Effector memory CD4-positive, alpha-beta T cell (primary cell): ENCODE results near the gene GRM8.

ENCODE experiments used
- DNase-seq, 3 donors: peaks; one replicate each; pipeline ENCODE4 v3.0.0-alpha.2; 2020
- H3K27ac ChIP-seq: 2 replicates; pipeline ENCODE4 v1.7.0; 2013; ENCODE audit warnings: mild to moderate bottlenecking, low read length, moderate library complexity; ENCODE audit not compliant: insufficient read depth, poor library complexity, severe bottlenecking
- H3K27me3 ChIP-seq: replicated peaks from 2 replicates; pipeline ENCODE4 v1.7.0; 2013; ENCODE audit warnings: mild to moderate bottlenecking, low read length; ENCODE audit not compliant: insufficient read depth, control insufficient read depth, poor library complexity, severe bottlenecking
- H3K36me3 ChIP-seq: 2 replicates; pipeline ENCODE4 v1.7.0; 2013; ENCODE audit warnings: mild to moderate bottlenecking, low read length, moderate library complexity; ENCODE audit not compliant: control insufficient read depth, insufficient read depth
- H3K4me1 ChIP-seq: 2 replicates; pipeline ENCODE4 v1.7.0; 2013; ENCODE audit warnings: low read length, mild to moderate bottlenecking; ENCODE audit not compliant: control insufficient read depth, insufficient read depth, poor library complexity, severe bottlenecking
- H3K4me3 ChIP-seq: 2 replicates; pipeline ENCODE4 v1.7.0; 2013; ENCODE audit warnings: low read length, low read depth, mild to moderate bottlenecking; ENCODE audit not compliant: insufficient read depth, poor library complexity, severe bottlenecking
- H3K9me3 ChIP-seq: 2 replicates; pipeline ENCODE4 v1.7.0; 2013; ENCODE audit warnings: mild to moderate bottlenecking, low read length, moderate library complexity; ENCODE audit not compliant: control insufficient read depth

The GRM8 gene

DNA sequence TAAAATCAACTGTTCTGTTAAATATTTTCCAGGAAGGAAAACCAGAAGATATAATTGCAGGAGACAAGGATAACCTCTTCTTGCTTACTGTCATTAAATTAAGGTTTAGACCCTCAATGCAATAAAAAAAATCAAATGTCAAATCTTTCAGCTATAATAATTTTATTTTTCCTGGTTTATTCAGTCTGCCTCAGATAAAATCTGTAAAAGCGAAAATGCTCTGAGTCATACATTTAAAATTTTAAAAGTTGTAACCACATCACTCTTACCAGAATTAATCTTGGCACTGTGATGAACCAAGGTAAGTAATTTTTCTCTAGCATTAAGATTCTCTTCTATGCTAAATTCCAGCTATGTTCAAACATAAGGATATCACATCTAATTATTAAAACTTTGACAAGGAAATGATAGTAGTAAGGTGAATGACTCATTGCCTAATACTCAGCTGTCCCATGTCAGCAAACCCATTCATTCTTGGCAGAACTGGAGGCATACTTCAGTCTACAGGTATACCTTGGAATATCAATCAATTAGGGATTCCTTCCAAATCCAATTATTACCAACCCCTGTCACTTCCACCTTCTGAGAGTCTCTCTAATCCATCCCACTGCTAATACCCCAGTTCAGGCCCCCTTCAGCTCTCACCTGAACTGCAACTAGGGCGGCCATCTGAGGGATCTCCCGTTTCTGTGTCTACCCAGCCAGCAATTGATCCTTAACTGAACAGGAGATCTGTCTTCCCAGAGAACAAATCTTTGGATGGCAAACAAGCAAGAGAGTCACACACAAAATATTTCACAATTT is 434.1 kb downstream of the GRM8 start:
- Histone ChIP-seq H3K27ac (no peak overlapping the region), H3K27me3 (no peaks in the 10 kb centered on the region), H3K36me3 (no peaks in the 10 kb centered on the region), H3K9me3 (no peaks in the 10 kb centered on the region), H3K4me1 (no peaks in the 10 kb centered on the region), H3K4me3 (no peak overlapping the region)
- DNase-seq = no peak

DNA sequence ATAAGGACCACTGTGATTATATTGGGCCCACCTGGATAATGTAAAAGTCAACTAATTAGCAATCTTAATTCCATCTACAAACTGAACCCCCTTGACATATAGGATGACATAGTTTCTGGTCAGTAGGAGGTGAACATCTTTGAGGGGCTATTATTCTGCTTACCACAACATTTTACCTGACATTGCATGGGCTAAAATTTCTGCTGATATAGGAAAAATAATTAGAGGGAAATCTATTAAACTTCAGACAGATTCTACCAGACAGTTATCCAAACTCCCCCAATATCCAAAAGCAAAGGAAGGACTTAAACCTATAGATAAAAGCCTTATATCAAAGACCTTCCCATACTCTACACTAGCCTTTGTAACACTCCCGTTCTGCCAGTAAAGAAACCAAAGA is 443.6 kb downstream of the GRM8 start:
- H3K27ac ChIP-seq = no peak overlapping the region
- no peak for DNase-seq
- no peak overlapping the region for H3K4me3 ChIP-seq
- no peaks in the 10 kb centered on the region for H3K27me3 ChIP-seq
- no peaks in the 10 kb centered on the region for H3K9me3 ChIP-seq
- H3K36me3 ChIP-seq = no peaks in the 10 kb centered on the region
- no peaks in the 10 kb centered on the region for H3K4me1 ChIP-seq

DNA sequence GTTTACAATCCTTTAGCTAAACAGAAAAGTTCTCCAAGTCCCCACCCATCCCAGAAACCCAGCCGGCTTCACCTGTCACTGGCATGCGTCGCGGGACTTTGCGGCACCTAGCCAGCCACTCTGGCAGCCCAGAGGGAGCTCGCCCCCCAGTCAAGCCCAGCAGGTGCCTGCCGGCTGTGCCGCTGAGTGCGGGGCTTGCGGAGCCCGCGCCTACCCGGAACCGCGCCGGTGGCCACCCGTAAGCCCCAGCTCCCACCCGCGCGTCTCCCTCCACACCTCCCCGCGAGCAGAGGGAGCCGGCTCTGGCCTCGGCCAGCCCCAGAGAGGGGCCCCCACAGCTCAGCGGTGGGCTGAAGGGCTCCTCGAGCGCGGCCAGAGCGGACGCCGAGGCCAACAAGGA is 446.1 kb downstream of the GRM8 start:
- Histone ChIP-seq H3K36me3 (no peaks in the 10 kb centered on the region), H3K4me1 (no peaks in the 10 kb centered on the region), H3K27me3 (no peaks in the 10 kb centered on the region), H3K9me3 (no peaks in the 10 kb centered on the region), H3K4me3 (no peak overlapping the region), H3K27ac (no peak overlapping the region)
- no peak for DNase-seq

DNA sequence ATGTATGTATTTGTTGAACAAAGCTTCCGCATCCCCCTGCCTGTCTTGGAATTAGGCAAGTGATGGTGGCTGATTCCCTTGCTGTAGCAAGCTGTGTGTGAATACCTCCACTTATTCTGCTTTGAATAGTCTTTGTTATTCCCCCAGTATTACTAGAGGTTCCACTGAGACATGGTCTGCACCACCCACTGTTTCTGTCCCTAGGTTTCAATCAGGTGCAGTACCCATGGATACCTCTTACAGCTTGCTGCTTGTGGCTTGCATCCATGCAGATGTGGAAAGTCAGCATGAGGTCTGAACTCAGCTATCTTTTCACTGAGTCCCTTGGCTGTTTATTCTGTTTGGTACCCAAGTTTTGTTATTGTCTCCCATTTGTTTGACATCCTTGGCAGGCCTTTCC is 447.4 kb downstream of the GRM8 start:
- no peak overlapping the region for H3K4me3 ChIP-seq
- no peaks in the 10 kb centered on the region for H3K9me3 ChIP-seq
- H3K27me3 ChIP-seq = no peaks in the 10 kb centered on the region
- H3K27ac ChIP-seq = no peak overlapping the region
- no peaks in the 10 kb centered on the region for H3K4me1 ChIP-seq
- no peaks in the 10 kb centered on the region for H3K36me3 ChIP-seq
- DNase-seq = no peak

DNA sequence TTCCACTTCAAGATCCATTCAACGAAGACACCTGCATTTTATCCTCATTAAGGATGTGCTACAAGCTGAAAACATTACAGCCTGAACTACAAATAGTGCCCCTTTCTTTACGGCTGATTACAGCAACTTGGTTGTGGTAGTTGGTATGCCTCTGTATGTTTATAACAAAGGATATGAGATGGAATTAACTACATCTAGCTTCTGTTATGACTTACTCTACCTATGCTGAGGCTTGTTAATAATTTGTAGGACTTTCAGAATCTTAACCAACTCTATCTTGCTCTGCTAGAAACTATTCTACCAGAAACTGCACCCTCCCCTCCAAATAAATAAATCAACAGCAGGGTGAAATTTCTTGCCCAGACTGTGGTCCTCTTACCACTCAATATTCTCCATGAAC is 448.1 kb downstream of the GRM8 start:
- no peak overlapping the region for H3K27ac ChIP-seq
- H3K4me1 ChIP-seq = no peaks in the 10 kb centered on the region
- no peak for DNase-seq
- no peaks in the 10 kb centered on the region for H3K36me3 ChIP-seq
- H3K27me3 ChIP-seq = no peaks in the 10 kb centered on the region
- H3K9me3 ChIP-seq = no peaks in the 10 kb centered on the region
- H3K4me3 ChIP-seq = no peak overlapping the region

DNA sequence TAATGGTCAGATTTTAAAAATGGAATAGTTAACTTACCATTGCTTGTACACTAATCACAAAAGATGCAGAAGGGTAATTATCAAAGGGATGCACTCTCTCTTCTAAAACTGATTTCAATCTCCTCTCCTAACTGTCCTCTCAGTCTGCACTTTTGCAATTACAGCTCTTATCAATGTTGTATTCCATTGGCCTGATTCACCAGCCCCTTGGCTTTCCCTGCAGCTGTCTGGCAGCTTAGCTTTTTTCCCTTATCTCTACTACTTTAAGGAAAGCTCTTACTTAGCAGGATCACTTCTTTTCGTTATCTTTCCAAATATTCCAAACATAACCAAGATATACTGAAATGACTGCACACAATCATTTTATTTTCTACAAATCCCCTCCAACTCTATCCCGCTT is 448.8 kb downstream of the GRM8 start:
- H3K9me3 ChIP-seq = no peaks in the 10 kb centered on the region
- H3K36me3 ChIP-seq = no peaks in the 10 kb centered on the region
- H3K27me3 ChIP-seq = no peaks in the 10 kb centered on the region
- H3K4me3 ChIP-seq = no peak overlapping the region
- H3K4me1 ChIP-seq = no peaks in the 10 kb centered on the region
- no peak for DNase-seq
- H3K27ac ChIP-seq = no peak overlapping the region

DNA sequence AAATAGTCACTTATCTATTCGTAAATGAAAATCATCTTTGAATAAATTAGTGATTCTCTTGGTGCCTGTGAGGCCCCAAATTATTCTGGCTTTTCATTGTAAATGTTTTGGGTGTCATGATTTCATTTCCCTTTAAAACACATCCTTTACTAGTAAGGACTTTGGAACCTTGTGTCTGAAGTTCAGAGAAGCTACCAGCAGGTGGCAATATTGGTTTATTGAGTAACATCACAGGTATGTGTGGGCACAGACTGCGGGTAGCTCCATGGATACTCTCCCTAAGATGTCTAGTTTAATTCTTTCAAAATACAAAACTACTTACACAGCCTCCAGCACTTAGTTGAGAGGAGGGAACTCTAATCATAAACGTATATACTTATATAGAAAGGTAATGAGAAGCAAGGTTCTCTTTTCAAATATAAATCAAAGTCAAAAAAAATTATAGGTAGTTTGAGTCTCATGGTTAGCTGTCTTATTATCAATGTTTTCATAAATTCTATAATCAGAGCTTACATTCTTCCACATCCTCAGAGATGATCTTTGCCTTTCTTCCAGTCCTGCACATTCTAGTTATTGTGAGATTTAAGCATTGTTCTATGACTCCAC is 449.6 kb downstream of the GRM8 start:
- no peaks in the 10 kb centered on the region for H3K4me1 ChIP-seq
- H3K9me3 ChIP-seq = no peaks in the 10 kb centered on the region
- no peaks in the 10 kb centered on the region for H3K27me3 ChIP-seq
- no peak overlapping the region for H3K4me3 ChIP-seq
- peak in 1 of 3 donors; percentile 2 for DNase-seq
- H3K27ac ChIP-seq = no peak overlapping the region
- no peaks in the 10 kb centered on the region for H3K36me3 ChIP-seq

DNA sequence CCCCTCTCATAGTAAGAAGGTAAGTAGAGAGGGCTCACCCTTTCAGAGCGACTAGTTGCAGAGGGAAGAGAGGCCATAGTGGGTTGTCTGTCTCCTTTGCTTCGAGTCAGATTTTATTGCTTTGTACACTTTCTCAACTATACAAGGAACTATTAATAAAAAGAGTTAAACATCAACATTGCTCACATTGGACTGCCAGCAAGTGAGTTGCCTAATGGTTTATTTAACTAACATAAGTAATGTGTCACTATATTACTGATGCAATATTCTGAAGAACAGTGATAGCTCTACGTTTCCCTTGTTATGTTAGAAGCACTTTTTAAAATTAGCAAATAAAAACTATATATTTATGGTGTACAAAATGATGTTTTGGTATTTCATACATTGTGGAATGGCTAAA is 451.0 kb downstream of the GRM8 start:
- no peaks in the 10 kb centered on the region for H3K27me3 ChIP-seq
- no peaks in the 10 kb centered on the region for H3K9me3 ChIP-seq
- H3K27ac ChIP-seq = no peak overlapping the region
- H3K4me3 ChIP-seq = no peak overlapping the region
- DNase-seq = no peak
- no peaks in the 10 kb centered on the region for H3K4me1 ChIP-seq
- H3K36me3 ChIP-seq = no peaks in the 10 kb centered on the region

DNA sequence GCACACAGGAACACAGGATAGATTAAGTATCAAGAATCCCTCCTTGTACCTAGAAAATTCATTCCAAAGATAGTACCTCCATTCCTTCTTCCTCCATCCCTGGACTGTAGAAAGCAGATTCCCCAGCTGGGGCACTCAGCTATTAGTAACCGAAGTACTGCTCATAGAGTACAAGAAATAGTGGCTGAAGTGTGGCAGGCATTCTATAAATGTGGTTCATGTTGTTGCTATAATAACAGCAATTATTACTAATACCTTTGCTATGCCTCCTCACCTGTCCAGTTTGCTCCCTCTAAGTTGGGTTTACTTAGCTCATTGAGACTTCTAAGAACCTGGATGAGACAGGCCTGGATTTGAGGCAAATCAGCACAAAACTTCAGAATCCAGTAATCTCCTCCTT is 453.2 kb downstream of the GRM8 start:
- no peak for DNase-seq
- no peaks in the 10 kb centered on the region for H3K27me3 ChIP-seq
- H3K27ac ChIP-seq = no peak overlapping the region
- no peaks in the 10 kb centered on the region for H3K4me1 ChIP-seq
- no peaks in the 10 kb centered on the region for H3K9me3 ChIP-seq
- H3K4me3 ChIP-seq = no peak overlapping the region
- H3K36me3 ChIP-seq = no peaks in the 10 kb centered on the region

DNA sequence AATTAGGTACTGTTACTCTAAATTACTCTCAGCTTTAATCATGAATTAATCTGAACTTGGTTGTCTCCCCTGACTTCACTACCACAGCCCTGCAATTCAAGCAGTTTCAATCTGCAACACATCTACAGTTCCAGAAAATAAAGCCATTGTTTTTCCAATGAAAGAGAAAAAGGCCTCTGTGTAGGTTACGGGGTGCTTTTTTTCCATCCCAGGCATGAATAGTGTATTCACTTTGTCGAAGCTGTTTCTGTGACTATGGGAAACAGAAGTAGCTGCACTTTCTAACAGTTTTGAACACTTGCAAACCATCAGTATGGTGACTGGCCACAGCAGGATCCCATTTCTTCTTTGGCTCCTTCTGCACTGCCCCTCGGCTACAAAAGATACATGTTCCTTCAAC is 460.2 kb downstream of the GRM8 start:
- no peak overlapping the region for H3K4me3 ChIP-seq
- H3K27ac ChIP-seq = no peak overlapping the region
- no peaks in the 10 kb centered on the region for H3K27me3 ChIP-seq

More for the DNA sequence above, 460.2 kb downstream of the GRM8 start:
- H3K4me1 ChIP-seq = no peaks in the 10 kb centered on the region
- no peaks in the 10 kb centered on the region for H3K36me3 ChIP-seq
- H3K9me3 ChIP-seq = no peaks in the 10 kb centered on the region
- DNase-seq = no peak
